Limb (tissue), 2 donors: Measurements from ENCODE around the gene DZIP1L.

Experiments
- DNase-seq, 2 donors: peaks; one replicate each; pipeline ENCODE4 v3.0.0-alpha.2; 2016; ENCODE audit errors: extremely low spot score in 2 of 2

DZIP1L gene

GRCh38 chr3:138036572-138036971, 78.8 kb downstream of the DZIP1L start:
- DNase-seq, result no peak

- DNase-seq, result no peak
These were observed 80.5 kb downstream of the DZIP1L start for GRCh38 chr3:138034918-138035317.

- DNase-seq, result no peak
These were observed 82.2 kb downstream of the DZIP1L start for GRCh38 chr3:138033202-138033691.

GRCh38 chr3:138032567-138032966, 82.8 kb downstream of the DZIP1L start:
- no peak for DNase-seq

- no peak for DNase-seq
These were observed 83.9 kb downstream of the DZIP1L start for GRCh38 chr3:138031536-138031935.

- no peak for DNase-seq
These were observed 84.6 kb downstream of the DZIP1L start for GRCh38 chr3:138030734-138031280.

GRCh38 chr3:138027821-138028220, 87.6 kb downstream of the DZIP1L start:
- no peak for DNase-seq

- no peak for DNase-seq
These were observed 89.9 kb downstream of the DZIP1L start for GRCh38 chr3:138025553-138025952.

- no peak for DNase-seq
These were observed 91.7 kb downstream of the DZIP1L start for GRCh38 chr3:138023754-138024153.

GRCh38 chr3:138019281-138020069, 95.9 kb downstream of the DZIP1L start:
- no peak for DNase-seq

- no peak for DNase-seq
These were observed 99.3 kb downstream of the DZIP1L start for GRCh38 chr3:138016065-138016464.

- DNase-seq, result no peak
These were observed 102.9 kb downstream of the DZIP1L start for GRCh38 chr3:138012526-138012925.
